HepG2 (cell line): Measurements from ENCODE around the gene ACBD7. TPM values are rescaled to one million over a fixed set of nuclear protein-coding genes. Genes with fewer than 3 reads are reported as not detected.

Source experiments
- DNMT1 ChIP-seq: sonication (generic); formaldehyde crosslinking; IDR thresholded peaks from 2 replicates; pipeline ENCODE4 v1.5.1; 2020; ENCODE audit warnings: mild to moderate bottlenecking, missing genetic modification reagents
- ERF ChIP-seq: IDR thresholded peaks from 2 replicates; pipeline ENCODE4 v1.6.1; 2018; ENCODE audit warnings: missing biosample characterization, missing genetic modification reagents
- HDAC1 ChIP-seq: sonication (generic); formaldehyde crosslinking; IDR thresholded peaks from 2 replicates; pipeline ENCODE4 v1.5.1; 2020; ENCODE audit warnings: mild to moderate bottlenecking, missing genetic modification reagents
- HIC2 ChIP-seq: sonication (generic); formaldehyde crosslinking; IDR thresholded peaks from 2 replicates; pipeline ENCODE4 v1.9.0; 2022; ENCODE audit warnings: low read depth, missing genetic modification reagents
- KDM5B ChIP-seq: sonication (generic); formaldehyde crosslinking; IDR thresholded peaks from 2 replicates; pipeline ENCODE4 v1.4.0; 2020; ENCODE audit warnings: missing genetic modification reagents, mild to moderate bottlenecking, borderline replicate concordance
- KLF16 ChIP-seq, 2 experiments: sonication (generic) in 1 of 2; formaldehyde crosslinking in 1 of 2; IDR thresholded peaks; 2 replicates each; pipeline versions ENCODE4 v1.6.1 to v1.8.0; 2016 to 2023; ENCODE audit warnings: missing genetic modification reagents in 2 of 2, missing compliant biosample characterization in 1 of 2
- KLF6 ChIP-seq: IDR thresholded peaks from 2 replicates; pipeline ENCODE4 v1.8.0; 2016; ENCODE audit warnings: missing biosample characterization, missing genetic modification reagents
- MXD4 ChIP-seq: IDR thresholded peaks from 2 replicates; pipeline ENCODE4 v1.6.1; 2016; ENCODE audit warnings: mild to moderate bottlenecking, missing biosample characterization, missing genetic modification reagents
- PCBP2 ChIP-seq: fragments of 200-400 bp; formaldehyde crosslinking; optimal IDR thresholded peaks from 2 replicates; pipeline ENCODE3; 2018; ENCODE audit warnings: low read length, low read depth; ENCODE audit not compliant: poor library complexity, severe bottlenecking
- PHF8 ChIP-seq: sonication (generic); formaldehyde crosslinking; IDR thresholded peaks from 2 replicates; pipeline ENCODE4 v1.5.0; 2020; ENCODE audit warnings: missing genetic modification reagents
- POLR2AphosphoS5 ChIP-seq: IDR thresholded peaks from 2 replicates; pipeline ENCODE4 v1.6.1; 2012; ENCODE audit warnings: low read depth, low read length
- RBM39 ChIP-seq: fragments of 200-400 bp; formaldehyde crosslinking; IDR thresholded peaks from one replicate; pipeline ENCODE4 v1.6.1; 2018; ENCODE audit warnings: antibody characterized with exemption, mild to moderate bottlenecking, low read depth, low read length; ENCODE audit not compliant: poor library complexity, severe bottlenecking
- SCMH1 ChIP-seq: sonication (generic); formaldehyde crosslinking; IDR thresholded peaks from 2 replicates; pipeline ENCODE4 v1.9.0; 2021; ENCODE audit warnings: missing genetic modification reagents, mild to moderate bottlenecking, borderline replicate concordance
- SOX6 ChIP-seq, 2 experiments: fragments of 450-650 bp in 1 of 2; sonication (generic) in 1 of 2; formaldehyde crosslinking in 1 of 2; IDR thresholded peaks; 2 replicates each; pipeline versions ENCODE4 v1.4.0 to v1.6.1; 2017 to 2020; ENCODE audit warnings: antibody characterized with exemption in 1 of 2, mild to moderate bottlenecking in 1 of 2, missing genetic modification reagents in 1 of 2
- ZNF256 ChIP-seq: sonication (generic); formaldehyde crosslinking; conservative IDR thresholded peaks from 2 replicates; pipeline ENCODE4 v1.4.0; 2020; ENCODE audit warnings: missing genetic modification reagents
- ZNF280D ChIP-seq: sonication (generic); formaldehyde crosslinking; IDR thresholded peaks from 2 replicates; pipeline ENCODE4 v1.5.1; 2020; ENCODE audit warnings: mild to moderate bottlenecking, missing genetic modification reagents
- ZNF343 ChIP-seq: sonication (generic); formaldehyde crosslinking; IDR thresholded peaks from 2 replicates; pipeline ENCODE4 v1.4.0; 2020; ENCODE audit warnings: mild to moderate bottlenecking, missing genetic modification reagents
- ZNF501 ChIP-seq: sonication (generic); formaldehyde crosslinking; IDR thresholded peaks from 2 replicates; pipeline ENCODE4 v1.5.1; 2020; ENCODE audit warnings: mild to moderate bottlenecking, moderate library complexity, missing genetic modification reagents
- ZNF546 ChIP-seq: sonication (generic); formaldehyde crosslinking; conservative IDR thresholded peaks from 2 replicates; pipeline ENCODE4 v1.8.1; 2023; ENCODE audit warnings: mild to moderate bottlenecking, missing genetic modification reagents
- ZNF644 ChIP-seq: IDR thresholded peaks from 2 replicates; pipeline ENCODE4 v1.6.1; 2016; ENCODE audit warnings: low read depth
- ZNF678 ChIP-seq: sonication (generic); formaldehyde crosslinking; IDR thresholded peaks from 2 replicates; pipeline ENCODE4 v1.4.0; 2020; ENCODE audit warnings: mild to moderate bottlenecking, missing genetic modification reagents
- ZSCAN29 ChIP-seq: sonication (generic); formaldehyde crosslinking; conservative IDR thresholded peaks from 2 replicates; pipeline ENCODE4 v1.4.0; 2020; ENCODE audit warnings: mild to moderate bottlenecking, missing genetic modification reagents
- polyA plus RNA-seq, 8 experiments: library from polyadenylated mRNA; depleted of rRNA in 3 of 8; stranded (reverse) in 7 of 8; unstranded in 1 of 8; fragments of >200 nt; fragmentation: Illumina TruSeq in 4 of 8; extraction: Trizol in 4 of 8; gene quantifications; 2 replicates each; pipeline versions ENCODE4 v1.2.1 to v1.2.3, GENCODE V29; 2011 to 2016; ENCODE audit warnings: low read depth in 4 of 8, missing spikeins in 1 of 8, mixed read lengths in 1 of 8; ENCODE audit not compliant: insufficient read depth in 1 of 8
- total RNA-seq, 5 experiments: library from RNA; depleted of rRNA; stranded (reverse); fragments of >200 nt; fragmentation: Illumina TruSeq; extraction: Trizol; gene quantifications; 2 replicates each; pipeline ENCODE4 v1.2.3, GENCODE V29; 2016; ENCODE audit warnings: low read depth in 1 of 5
- TF ChIP-seq, protein P1 (sequence below): sonication (generic); formaldehyde crosslinking; IDR thresholded peaks from 2 replicates; pipeline ENCODE4 v1.4.0; 2020; ENCODE audit warnings: mild to moderate bottlenecking, missing genetic modification reagents

Gene ACBD7
- total and polyA plus RNA-seq, 2 of the 13 experiments (the other 11 are each of a cell fraction or from before 2014, with no cell fraction given): 1.4 to 2.6 TPM

DNA sequence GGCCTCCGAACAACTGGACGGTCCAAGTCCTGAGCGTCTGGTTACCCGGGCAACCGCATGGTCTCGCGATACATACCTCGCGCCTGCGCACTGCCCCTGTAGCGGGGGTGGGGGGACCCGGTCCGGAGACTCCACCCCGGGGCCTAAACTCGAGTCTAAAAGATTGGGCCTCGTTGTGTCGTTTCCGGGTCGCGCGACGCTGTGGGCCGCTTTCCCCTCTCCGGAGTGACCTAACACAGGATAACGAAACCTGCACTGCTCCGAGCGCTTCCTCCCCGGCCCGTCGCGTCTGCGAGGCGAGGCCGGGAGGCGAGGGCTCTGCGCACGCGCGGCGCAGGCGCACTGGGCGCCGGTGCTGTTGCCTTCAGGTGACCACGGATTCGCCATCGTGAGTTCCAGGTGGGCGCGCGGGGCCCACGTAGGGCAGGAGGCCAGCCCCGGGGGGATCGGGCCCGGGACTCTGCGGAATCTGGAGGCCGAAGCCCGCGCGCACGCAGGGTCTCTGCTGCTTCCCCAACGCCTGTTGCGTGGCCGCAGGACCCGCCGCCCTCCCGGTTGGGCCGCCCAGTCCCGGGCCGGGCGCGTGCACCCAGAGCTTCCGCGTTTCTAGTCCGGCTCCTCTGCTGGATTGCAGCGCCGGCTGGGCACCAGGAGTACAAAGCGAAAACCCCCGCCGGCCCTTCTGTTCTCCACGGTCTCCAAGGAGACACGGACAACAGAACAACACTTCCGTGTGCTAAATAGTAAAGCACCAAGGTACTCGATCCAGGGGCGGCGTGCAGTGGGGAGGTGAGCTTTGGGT is 8.6 kb upstream of the ACBD7 start, which contains the start of gene RPP38 (continued):
- TF ChIP-seq ERF (CRISPR knock-in tag) (peak; percentile 50; the same call in 1 of the 2 replicates), KDM5B (CRISPR knock-in tag) (peak; percentile 97), PHF8 (CRISPR knock-in tag) (peak; percentile 98), ZNF678 (CRISPR knock-in tag) (0 out of 2 replicates have a peak, but pooled peaks have one; percentile 34), ZSCAN29 (CRISPR knock-in tag) (no peak), HIC2 (CRISPR knock-in tag) (peak; percentile 22; the same call in 1 of the 2 replicates), MXD4 (peak; percentile 92), KLF6 (peak; percentile 92), ZNF501 (CRISPR knock-in tag) (peak; percentile 97), KLF16 (CRISPR knock-in tag; IDR thresholded peaks at IDR 0.05) (peak in 1 of 2 experiments; percentile 57; a peak in 2 of 4 replicates), RBM39 (peak; percentile 64), SCMH1 (no peak), HDAC1 (CRISPR knock-in tag) (peak; percentile 55; the same call in 1 of the 2 replicates), ZNF256 (no peak), POLR2AphosphoS5 (peak; percentile 87), ZNF546 (CRISPR knock-in tag) (peak; percentile 82; the same call in 1 of the 2 replicates), ZNF644 (no peak), SOX6 (IDR thresholded peaks at IDR 0.05) (no peak), SOX6 (CRISPR knock-in tag; IDR thresholded peaks at IDR 0.05) (peak; percentile 71), ZNF343 (peak; percentile 93; the same call in 1 of the 2 replicates), PCBP2 (no peak), DNMT1 (0 out of 2 replicates have a peak, but pooled peaks have one; percentile 32), ZNF280D (CRISPR knock-in tag) (no peak)
- TF ChIP-seq, protein P1, sequence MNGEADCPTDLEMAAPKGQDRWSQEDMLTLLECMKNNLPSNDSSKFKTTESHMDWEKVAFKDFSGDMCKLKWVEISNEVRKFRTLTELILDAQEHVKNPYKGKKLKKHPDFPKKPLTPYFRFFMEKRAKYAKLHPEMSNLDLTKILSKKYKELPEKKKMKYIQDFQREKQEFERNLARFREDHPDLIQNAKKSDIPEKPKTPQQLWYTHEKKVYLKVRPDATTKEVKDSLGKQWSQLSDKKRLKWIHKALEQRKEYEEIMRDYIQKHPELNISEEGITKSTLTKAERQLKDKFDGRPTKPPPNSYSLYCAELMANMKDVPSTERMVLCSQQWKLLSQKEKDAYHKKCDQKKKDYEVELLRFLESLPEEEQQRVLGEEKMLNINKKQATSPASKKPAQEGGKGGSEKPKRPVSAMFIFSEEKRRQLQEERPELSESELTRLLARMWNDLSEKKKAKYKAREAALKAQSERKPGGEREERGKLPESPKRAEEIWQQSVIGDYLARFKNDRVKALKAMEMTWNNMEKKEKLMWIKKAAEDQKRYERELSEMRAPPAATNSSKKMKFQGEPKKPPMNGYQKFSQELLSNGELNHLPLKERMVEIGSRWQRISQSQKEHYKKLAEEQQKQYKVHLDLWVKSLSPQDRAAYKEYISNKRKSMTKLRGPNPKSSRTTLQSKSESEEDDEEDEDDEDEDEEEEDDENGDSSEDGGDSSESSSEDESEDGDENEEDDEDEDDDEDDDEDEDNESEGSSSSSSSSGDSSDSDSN (CRISPR knock-in tag): peak; percentile 88
